ENCODE data around the gene OCSTAMP. TPM values are rescaled to one million over a fixed set of nuclear protein-coding genes. Genes with fewer than 3 reads are reported as not detected.

The OCSTAMP gene
- total RNA-seq, 1 experiment from 2014 or later, result not detected

DNA sequence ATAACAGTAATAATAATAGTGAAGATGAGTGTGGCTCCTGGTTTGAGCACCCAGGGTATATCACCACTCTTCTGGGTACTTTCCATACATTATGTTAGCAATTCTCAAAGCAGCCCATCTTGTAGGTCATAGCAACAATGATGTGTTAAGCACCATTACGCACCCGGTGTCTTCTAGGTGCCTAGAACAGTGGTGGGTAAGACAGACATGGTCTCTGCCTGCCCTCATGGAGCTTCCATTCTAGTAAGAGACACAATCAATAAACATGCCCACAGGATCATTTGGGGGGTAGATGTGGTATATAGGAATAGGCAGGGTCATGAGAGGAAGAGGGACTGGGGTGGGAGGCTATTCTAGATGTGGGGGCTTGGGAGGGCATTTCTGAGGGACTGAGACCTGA lies 21.0 kb upstream of the OCSTAMP start:
- Histone ChIP-seq H3K4me1 (ENCODE audit: control insufficient read depth, insufficient read depth, low read length) (peaks cover 3% of the 10 kb centered on the region; the same call in 1 of the 2 replicates), H3K36me3 (ENCODE audit: control insufficient read depth, insufficient read depth, low read length) (no peaks in the 10 kb centered on the region), H3K27me3 (ENCODE audit: control insufficient read depth, insufficient read depth, low read length) (no peaks in the 10 kb centered on the region; the same call in 1 of the 2 replicates), H3K4me3 (ENCODE audit: low read depth in 2 of 2, low read length in 2 of 2) (no peak overlapping the region), H3K27ac (ENCODE audit: low read length) (no peak overlapping the region), H3K9me3 (ENCODE audit: control insufficient read depth, insufficient read depth, low read depth, low read length) (no peaks in the 10 kb centered on the region)
- no TSS peak for BruUV-seq (replicated peaks)
- intact Hi-C loops (cut with micrococcal nuclease; ENCODE audit: unreplicated experiment) (no loop called here), in situ Hi-C loops (cut with HindIII; ENCODE audit: low pct_unique_long_range_greater_than_20kb, low sequenced_read_pairs) (no loop called here)
- no peak for TF ChIP-seq SIN3A (IDR thresholded peaks at IDR 0.05; ENCODE audit: borderline replicate concordance, insufficient read depth, low read depth, low read length)
- TF ChIP-seq, protein P1, sequence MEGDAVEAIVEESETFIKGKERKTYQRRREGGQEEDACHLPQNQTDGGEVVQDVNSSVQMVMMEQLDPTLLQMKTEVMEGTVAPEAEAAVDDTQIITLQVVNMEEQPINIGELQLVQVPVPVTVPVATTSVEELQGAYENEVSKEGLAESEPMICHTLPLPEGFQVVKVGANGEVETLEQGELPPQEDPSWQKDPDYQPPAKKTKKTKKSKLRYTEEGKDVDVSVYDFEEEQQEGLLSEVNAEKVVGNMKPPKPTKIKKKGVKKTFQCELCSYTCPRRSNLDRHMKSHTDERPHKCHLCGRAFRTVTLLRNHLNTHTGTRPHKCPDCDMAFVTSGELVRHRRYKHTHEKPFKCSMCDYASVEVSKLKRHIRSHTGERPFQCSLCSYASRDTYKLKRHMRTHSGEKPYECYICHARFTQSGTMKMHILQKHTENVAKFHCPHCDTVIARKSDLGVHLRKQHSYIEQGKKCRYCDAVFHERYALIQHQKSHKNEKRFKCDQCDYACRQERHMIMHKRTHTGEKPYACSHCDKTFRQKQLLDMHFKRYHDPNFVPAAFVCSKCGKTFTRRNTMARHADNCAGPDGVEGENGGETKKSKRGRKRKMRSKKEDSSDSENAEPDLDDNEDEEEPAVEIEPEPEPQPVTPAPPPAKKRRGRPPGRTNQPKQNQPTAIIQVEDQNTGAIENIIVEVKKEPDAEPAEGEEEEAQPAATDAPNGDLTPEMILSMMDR (IDR thresholded peaks at IDR 0.05), result no peak
- TF ChIP-seq, protein P2, sequence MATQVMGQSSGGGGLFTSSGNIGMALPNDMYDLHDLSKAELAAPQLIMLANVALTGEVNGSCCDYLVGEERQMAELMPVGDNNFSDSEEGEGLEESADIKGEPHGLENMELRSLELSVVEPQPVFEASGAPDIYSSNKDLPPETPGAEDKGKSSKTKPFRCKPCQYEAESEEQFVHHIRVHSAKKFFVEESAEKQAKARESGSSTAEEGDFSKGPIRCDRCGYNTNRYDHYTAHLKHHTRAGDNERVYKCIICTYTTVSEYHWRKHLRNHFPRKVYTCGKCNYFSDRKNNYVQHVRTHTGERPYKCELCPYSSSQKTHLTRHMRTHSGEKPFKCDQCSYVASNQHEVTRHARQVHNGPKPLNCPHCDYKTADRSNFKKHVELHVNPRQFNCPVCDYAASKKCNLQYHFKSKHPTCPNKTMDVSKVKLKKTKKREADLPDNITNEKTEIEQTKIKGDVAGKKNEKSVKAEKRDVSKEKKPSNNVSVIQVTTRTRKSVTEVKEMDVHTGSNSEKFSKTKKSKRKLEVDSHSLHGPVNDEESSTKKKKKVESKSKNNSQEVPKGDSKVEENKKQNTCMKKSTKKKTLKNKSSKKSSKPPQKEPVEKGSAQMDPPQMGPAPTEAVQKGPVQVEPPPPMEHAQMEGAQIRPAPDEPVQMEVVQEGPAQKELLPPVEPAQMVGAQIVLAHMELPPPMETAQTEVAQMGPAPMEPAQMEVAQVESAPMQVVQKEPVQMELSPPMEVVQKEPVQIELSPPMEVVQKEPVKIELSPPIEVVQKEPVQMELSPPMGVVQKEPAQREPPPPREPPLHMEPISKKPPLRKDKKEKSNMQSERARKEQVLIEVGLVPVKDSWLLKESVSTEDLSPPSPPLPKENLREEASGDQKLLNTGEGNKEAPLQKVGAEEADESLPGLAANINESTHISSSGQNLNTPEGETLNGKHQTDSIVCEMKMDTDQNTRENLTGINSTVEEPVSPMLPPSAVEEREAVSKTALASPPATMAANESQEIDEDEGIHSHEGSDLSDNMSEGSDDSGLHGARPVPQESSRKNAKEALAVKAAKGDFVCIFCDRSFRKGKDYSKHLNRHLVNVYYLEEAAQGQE (IDR thresholded peaks at IDR 0.05; ENCODE audit: insufficient read depth in 1 of 2, low read depth in 2 of 2, low read length in 1 of 2), result no peak
- no peak for TF ChIP-seq TCF7L2 (IDR thresholded peaks at IDR 0.05; ENCODE audit: low read depth, low read length)
- ChIA-PET POLR2A (no interaction called here), CTCF (no interaction called here)
- DNase-seq (ENCODE audit: low read depth, low spot score) (no peak), ATAC-seq (no peak)

DNA sequence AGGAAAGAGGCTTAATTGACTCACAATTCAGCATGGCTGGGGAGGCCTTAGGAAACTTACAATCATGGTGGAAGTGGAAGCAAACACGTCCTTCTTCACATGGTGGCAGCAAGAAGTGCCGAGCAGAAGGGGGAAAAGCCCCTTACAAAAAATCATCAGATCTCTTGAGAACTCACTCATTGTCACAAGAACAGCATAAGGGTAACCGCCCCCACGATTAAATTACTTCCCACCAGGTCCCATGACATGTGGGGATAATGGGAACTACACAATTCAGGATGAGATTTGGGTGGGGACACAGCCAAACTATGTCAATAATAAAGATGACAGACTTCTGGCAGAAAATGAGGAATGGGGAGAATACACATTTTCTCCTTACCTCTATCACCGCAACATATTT lies 20.5 kb upstream of the OCSTAMP start:
- no peaks in the 10 kb centered on the region for H3K9me3 ChIP-seq (ENCODE audit: control insufficient read depth, insufficient read depth, low read depth, low read length)
- ChIA-PET POLR2A (no interaction called here), CTCF (no interaction called here)
- H3K4me1 ChIP-seq (ENCODE audit: control insufficient read depth, insufficient read depth, low read length), result peaks cover 3% of the 10 kb centered on the region; the same call in 1 of the 2 replicates
- H3K36me3 ChIP-seq (ENCODE audit: control insufficient read depth, insufficient read depth, low read length), result no peaks in the 10 kb centered on the region
- H3K4me3 ChIP-seq (ENCODE audit: low read depth in 2 of 2, low read length in 2 of 2), result no peak overlapping the region
- in situ Hi-C loops (cut with HindIII; ENCODE audit: low pct_unique_long_range_greater_than_20kb, low sequenced_read_pairs) (no loop called here), intact Hi-C loops (cut with micrococcal nuclease; ENCODE audit: unreplicated experiment) (no loop called here)
- BruUV-seq (replicated peaks), result no TSS peak
- DNase-seq (ENCODE audit: low read depth, low spot score), result no peak
- H3K27ac ChIP-seq (ENCODE audit: low read length), result no peak overlapping the region
- no peak for ATAC-seq
- TF ChIP-seq, protein P2 (IDR thresholded peaks at IDR 0.05; ENCODE audit: insufficient read depth in 1 of 2, low read depth in 2 of 2, low read length in 1 of 2), result no peak
- TF ChIP-seq, protein P1 (IDR thresholded peaks at IDR 0.05), result no peak
- no peak for TF ChIP-seq TCF7L2 (IDR thresholded peaks at IDR 0.05; ENCODE audit: low read depth, low read length)
- no peak for TF ChIP-seq SIN3A (IDR thresholded peaks at IDR 0.05; ENCODE audit: borderline replicate concordance, insufficient read depth, low read depth, low read length)
- H3K27me3 ChIP-seq (ENCODE audit: control insufficient read depth, insufficient read depth, low read length), result no peaks in the 10 kb centered on the region; the same call in 1 of the 2 replicates

All from Panc1 (cell line).